Neural cell (in vitro differentiated cells): ENCODE data around the gene DPP10.

ENCODE experiments used
- POLR2AphosphoS5 ChIP-seq: IDR thresholded peaks from 2 replicates; pipeline ENCODE4 v1.6.1; 2012
- TF ChIP-seq, protein P1 (sequence below): fragments of 450-650 bp; IDR thresholded peaks from 2 replicates; pipeline ENCODE4 v1.5.1; 2014; ENCODE audit warnings: antibody characterized with exemption, mild to moderate bottlenecking, moderate library complexity; ENCODE audit not compliant: poor library complexity, severe bottlenecking

DNA sequence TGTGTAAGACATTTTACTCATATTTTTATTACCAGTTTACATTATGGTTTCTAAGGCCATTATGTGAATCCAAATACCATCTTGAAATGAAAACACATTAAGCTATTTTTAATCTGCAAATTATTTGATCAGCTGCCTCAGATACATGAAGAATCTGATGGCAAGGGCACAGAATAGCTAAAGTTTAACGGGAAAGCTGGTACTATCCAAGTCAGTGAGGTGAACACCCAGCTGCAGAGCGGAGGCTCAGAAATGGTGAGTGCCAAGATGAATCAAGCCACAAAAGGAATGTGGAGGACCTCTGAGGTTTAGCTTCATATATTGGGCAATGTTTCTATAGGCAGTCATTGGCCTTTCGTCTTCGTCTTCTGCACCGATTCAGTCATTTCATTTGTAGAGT, 75.1 kb downstream of the DPP10 start:
- TF ChIP-seq, protein P1, sequence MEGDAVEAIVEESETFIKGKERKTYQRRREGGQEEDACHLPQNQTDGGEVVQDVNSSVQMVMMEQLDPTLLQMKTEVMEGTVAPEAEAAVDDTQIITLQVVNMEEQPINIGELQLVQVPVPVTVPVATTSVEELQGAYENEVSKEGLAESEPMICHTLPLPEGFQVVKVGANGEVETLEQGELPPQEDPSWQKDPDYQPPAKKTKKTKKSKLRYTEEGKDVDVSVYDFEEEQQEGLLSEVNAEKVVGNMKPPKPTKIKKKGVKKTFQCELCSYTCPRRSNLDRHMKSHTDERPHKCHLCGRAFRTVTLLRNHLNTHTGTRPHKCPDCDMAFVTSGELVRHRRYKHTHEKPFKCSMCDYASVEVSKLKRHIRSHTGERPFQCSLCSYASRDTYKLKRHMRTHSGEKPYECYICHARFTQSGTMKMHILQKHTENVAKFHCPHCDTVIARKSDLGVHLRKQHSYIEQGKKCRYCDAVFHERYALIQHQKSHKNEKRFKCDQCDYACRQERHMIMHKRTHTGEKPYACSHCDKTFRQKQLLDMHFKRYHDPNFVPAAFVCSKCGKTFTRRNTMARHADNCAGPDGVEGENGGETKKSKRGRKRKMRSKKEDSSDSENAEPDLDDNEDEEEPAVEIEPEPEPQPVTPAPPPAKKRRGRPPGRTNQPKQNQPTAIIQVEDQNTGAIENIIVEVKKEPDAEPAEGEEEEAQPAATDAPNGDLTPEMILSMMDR: no peak
- TF ChIP-seq POLR2AphosphoS5: no peak
